HG02763 (cell line): ENCODE measurements around the gene SGO1.
"Not testable (repeated sequence)": the region's sequence is repeated elsewhere in the genome, so short reads cannot be mapped to it uniquely, and the experiment has no call there.

Source experiments
- ATAC-seq: cut with Tn5 transposase; IDR thresholded peaks from one replicate; pipeline ENCODE4 v1.9.1; 2021; ENCODE audit warnings: mild to moderate bottlenecking, moderate library complexity; ENCODE audit not compliant: unreplicated experiment

Gene SGO1

DNA sequence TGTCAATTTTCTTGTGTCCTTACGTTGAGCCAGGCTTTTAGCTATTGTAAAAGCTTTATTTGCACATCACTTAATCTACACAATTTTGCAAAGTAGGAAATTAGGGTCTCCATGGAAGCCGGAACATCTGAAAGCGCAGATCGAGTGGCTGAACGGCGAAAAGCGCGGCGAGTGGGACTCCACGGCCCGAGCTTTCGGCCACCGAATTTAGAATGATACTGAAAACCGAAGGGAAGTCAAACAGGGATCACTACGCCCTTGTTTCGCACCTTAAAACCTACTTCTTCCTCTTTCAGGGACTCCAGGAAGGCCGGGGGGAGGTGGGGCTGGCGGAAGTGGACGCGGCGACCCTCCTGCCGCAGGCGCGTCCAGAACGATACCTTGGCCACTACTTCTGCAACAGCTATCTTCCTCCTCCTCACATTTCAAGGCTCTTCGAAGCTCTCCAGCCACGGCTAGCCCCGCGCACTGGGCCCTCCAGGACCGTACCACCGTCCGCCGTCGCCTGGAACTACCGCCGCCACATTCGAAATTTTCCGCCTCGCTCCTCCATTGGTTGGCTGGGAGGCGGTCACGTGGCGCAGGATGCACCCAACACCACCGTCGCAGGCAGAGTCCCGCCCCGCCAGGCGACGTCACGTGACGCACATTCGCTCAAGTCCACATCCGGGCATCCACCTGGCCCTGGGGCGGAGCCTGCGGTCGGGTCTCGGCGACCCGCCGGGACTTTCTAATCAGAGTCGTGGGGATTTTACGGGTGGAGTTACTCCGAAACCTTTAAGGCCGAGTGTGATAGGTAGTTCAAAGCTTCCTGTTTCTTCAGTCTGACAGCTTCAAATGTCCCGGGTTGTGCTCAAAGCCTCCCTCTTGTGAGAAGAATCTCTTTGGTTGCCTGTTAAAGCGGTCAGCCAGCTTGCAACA, at the start of gene SGO1:
SGO1 (minus strand) TSS at position 528 of the 921 bp plus-strand sequence. CDS start 2,179 bp downstream, outside the sequence.
- peak; percentile 94 for ATAC-seq

DNA sequence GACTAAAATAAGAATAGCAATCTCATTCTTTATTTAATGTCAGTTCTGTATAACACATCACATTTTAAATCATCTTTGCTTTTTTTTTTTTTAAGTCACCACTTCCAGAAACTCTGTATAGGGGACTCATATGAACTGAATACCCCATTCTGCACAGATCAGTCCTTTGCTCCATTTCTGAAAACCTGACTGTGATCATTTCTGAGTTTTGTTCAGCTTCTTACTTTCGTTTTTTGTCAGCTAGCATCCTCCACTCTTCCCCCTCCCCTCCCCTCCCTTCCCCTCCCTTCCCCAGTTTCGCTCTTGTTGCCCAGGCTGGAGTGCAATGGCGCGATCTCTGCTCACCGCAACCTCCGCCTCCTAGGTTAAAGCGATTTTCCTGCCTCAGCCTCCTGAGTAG, 49.8 kb upstream of the SGO1 start:
- no peak for ATAC-seq

DNA sequence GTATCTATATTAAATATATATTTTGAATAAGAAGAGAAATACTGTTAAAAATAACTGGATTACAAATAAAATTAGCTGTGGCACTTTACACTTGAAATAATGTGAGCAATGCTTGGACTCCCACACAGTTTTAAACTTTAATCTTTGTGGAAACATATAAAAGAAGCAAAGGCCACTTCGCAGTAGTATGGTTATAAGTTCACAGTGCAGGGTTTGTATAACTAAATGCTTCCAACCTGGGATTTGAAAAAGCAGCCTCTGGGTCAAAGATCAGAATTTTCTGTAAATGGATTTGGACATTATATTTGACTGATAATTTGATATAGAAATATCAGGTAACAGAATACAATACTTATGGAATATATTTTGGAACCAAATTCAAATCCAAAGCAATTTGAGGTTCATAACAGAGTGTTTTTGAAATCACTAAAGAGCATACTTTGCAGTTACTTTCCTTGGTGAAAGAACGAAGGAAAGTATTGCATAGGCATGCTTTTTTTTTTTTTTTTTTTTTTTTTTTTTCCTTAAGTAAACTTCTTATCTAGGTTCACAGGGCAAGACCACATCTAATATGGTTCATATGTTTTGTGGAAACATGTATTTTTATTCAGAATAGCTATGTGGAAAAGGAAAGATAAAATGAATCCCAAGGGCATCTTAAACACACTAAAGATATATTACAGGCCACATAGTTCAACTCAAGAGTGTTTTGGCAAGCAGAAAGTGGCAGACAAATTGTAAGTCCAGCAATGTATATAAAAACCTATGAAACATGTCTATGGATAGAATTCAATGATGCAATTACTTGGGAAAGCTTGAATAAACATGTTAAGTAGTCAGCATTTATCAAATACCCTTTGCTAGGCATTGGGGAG, 47.1 kb upstream of the SGO1 start:
- ATAC-seq: no peak

DNA sequence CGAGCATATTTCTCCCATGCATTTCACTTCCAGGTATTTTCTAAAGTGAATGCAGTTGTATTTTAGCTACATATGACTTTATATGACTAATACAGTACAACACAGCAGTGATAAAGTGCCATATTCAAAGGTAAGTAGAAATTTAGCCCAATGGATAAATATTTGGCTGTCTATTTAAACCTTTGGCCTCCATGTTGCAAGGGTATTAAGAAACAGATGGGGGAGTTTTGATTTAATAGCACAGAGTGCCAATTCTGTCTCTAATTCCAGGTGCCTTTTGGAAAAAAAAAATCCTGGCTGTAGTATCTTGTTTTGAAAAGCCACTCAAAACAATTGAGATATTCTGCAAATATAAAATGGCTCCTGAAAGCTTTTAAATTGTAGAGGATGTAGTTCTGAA, 44.9 kb upstream of the SGO1 start:
- no peak for ATAC-seq

DNA sequence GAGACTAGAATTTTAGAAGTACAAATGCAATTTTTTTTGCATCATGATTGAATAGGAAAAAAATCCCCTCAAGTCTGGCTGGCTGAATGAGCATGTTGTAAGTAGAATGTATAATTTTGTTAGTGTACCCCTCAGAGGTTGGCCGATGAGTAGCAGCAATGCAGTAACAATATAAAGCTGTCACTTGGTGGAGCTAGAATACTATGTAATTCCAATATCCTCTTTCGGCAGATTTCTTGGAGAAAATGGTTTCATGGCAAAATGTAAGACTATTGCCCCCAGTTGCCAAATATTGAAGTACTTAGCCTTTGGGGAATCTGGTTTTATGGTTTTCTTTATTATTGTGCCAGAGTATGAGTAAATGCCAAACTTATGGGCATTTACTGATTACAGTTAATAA, 39.8 kb upstream of the SGO1 start:
- no peak for ATAC-seq

DNA sequence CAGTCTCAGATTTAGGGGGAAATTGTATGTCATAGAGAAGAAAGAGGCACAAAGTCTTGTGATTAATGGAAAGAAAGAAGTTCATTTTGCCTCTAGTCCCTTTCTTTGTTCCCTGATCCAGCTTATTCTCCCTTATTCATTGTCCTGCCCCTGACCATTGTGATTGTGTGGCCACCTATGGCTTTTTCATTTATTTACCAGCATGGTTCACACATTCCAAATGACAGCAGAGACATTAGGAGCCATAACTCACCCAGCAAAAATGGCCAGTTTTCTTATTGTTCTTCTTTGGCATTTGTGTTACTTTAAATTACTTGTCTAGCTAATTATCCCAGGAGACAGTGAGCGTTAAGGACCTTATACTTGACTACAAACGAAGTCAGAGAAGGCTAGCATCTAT, 36.3 kb upstream of the SGO1 start:
- no peak for ATAC-seq

DNA sequence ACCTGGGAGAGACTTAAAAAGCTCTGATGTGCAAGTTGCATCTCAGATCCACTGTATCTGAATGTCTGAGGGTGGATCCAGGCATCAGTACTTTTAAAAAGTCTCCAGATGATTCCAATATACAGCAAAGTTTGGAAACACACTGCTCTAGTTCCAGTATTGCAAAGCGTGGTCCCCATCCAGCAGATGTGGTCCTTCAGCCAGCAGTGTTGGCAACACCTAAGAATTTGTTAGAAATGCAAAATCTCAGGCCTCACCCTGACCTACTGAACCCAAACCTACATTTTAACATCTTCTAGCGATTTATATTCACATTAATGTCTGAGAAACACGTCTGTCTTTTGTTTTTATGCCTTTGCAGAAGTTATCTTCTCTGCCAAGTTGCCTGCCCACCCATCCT, 32.2 kb upstream of the SGO1 start:
- no peak for ATAC-seq

DNA sequence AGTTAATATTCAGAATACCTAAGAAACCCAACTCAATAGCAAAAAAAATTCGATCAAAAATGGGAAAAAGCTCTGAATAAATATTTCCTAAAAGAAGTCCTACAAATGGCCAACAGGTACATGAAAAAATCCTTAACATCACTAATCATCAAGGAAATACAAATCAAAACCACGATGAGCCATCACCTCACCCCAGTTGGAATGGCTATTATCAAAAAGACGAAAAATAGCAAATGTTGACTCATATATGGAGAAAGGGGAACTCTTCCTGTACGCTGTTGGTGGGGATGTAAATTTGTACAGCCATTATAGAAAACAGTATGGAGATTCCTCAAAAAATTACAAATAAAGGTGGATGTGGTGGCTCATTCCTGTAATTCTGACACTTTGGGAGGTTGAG, 29.6 kb upstream of the SGO1 start:
- ATAC-seq: no peak

DNA sequence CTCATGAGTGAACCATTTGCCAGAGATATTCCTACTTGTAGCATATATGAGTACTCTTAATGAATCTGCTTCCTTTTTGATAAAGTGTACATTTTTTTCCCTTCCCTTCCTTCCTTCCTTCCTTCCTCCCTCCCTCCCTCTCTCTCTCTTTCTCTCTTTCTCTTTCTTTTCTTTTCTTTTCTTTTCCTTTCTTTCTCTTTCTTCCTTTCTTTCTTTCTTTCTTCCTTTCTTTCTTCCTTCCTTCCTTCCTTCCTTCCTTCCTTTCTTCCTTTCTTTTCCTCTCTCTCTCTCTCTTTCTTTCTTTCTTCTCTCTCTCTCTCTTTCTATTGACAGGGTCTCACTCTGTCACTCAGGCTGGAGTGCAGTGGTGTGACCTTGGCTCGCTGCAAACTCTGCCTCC, 27.5 kb upstream of the SGO1 start:
- ATAC-seq: not testable (repeated sequence)

DNA sequence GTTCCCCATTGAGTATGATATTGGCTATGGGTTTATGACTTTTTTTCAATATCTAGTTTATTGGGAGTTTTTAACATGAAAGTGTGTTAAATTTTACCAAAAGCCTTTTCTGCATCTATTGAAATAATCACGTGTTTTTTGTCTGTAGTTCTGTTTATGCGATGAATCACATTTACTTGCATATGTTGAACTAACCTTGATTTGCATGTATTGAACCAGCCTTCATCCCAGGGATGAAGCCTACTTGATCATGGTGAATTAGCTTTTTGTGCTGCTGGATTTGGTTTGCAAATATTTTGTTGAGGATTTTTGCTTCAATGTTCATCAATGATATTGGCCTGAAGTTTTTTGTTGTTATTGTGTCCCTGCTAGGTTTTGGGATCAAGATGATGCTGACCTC, 21.9 kb upstream of the SGO1 start:
- not testable (repeated sequence) for ATAC-seq

DNA sequence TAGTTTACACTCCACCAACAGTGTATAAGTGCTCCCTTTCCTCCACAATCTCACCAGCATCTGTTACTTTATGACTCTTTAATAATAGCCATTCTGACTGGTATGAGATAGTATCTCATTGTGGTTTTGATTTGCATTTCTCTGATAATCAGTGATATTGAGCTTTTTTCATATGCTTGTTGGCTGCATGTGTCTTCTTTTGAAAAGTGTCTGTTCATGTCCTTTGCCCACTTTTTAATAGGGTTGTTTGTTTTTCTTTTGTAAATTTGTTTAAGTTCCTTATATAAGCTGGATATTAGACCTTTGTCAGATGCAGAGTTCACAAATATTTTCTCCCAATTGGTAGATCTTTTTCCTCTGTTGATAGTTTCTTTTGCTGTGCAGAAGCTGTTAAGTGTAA, 19.9 kb upstream of the SGO1 start:
- ATAC-seq: not testable (repeated sequence)

DNA sequence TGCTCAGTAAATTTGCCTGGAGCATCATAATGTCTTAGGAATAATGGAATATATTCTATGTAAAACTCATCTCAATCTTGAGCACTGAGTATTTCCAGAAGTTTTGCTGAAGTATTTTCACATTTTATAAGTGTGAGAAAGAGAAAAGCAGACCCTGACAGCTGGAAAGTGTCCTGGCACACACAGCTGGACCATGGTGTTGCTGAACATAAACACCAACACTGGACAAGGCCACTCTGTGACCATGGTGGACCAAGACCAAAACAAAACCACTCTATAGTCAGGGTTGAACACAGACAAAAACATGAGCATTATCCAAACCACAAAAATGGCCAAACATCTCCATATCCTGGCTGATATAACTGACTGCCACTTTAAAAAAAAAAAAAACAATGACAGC, 15.1 kb upstream of the SGO1 start:
- no peak for ATAC-seq

DNA sequence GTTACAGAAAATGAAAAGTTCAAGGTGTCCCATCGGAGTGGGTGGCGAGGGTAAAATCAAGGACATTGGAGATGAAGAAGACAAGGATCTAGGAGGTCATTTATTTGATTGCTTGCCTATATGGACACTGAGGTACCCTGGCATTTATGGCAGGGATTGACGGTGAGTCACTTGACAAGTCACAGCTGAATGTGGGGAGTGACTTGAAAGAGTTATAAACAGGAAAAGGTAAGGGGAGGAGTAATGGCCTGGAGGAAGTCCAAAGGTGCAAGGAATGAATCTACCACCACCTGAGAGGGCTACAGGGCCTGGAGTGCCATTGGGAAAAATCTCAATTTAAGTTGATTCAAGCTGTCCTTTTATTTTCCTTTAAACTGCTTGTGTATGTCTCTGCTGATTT, 11.8 kb upstream of the SGO1 start:
- no peak for ATAC-seq

DNA sequence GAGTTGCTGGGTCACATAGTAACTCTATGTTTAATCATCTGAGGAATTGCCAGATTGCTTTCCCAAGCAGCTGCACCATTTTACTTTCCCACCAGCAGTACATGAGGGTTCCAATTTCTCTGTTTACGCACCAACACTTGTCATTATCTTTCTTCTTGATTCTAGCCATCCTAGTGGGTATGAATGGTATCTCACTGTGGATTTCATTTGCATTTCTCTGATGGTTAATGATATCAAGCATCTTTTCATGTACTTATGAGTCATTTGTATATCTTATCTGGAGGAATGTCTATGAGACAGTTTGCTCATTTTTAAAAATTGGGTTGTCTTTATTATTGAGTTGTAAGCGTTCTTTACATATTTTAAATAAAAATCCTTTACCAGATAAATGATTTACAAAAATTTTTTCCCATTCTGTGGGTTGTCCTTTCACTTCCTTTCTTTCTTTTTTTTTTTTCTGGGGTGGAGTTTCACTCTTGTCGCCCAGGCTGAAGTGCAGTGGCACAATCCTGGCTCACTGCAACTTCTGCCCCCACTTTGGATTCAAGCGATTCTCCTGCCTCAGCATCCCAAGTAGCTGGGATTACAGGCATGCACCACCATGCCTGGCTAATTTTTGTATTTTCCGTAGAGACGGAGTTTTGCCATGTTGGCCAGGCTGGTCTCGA, 8.9 kb upstream of the SGO1 start:
- ATAC-seq: no peak

DNA sequence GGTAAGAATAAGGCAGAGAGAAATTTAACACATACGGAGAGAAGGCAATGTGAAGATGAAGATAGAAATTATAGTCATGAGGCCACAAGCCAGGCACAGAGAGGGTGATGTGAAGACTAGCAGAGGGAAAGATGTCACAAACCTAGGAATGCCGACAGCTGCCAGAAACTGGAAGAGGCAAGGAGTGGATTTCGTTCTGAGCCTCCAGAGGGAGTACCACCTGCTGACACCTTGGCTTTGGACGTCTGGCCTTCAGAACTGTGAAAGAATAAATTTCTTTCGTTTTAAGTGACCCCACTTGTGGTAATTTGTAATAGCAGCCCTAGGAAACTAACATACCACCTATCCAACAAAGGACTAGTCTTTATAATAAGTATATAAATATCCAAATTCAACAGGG, 5.0 kb upstream of the SGO1 start:
- no peak for ATAC-seq

DNA sequence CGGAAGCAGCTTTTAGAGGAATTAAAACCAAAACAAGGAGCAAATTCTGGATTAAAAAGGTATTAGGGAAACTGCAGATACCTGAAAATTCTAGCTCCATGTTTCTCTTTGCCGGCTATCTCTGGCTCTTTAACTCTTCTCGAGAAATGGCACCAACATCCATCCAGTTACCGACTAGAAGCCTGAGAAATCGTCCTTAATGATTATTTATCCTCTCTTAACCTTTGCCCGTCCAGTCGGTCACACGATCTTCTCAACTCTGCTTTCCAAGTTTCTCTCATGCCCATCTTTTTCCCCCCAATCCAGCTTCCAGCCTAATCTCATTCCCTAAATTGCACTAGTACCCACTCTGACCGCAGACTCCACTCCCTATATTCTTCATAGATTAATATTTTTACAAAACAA, 596 bp upstream of the SGO1 start:
- ATAC-seq: no peak

DNA sequence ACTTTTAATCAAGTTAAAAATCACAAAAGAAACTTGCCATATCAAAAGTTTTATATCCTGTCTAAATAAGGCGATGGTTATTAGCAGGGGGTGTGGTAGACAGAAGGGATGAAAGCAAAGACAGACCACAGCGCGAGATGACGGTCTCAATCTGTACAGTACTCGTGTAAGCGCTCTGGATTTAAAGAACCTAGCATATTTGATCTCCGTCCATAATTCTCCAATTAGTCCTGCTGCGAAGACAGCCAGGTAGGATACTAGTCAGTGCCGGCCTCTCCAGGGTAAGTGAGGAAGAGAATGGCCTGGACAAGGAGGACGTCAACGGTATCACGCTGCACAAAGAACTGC, 701 bp downstream of the SGO1 start:
- ATAC-seq: peak; percentile 7

DNA sequence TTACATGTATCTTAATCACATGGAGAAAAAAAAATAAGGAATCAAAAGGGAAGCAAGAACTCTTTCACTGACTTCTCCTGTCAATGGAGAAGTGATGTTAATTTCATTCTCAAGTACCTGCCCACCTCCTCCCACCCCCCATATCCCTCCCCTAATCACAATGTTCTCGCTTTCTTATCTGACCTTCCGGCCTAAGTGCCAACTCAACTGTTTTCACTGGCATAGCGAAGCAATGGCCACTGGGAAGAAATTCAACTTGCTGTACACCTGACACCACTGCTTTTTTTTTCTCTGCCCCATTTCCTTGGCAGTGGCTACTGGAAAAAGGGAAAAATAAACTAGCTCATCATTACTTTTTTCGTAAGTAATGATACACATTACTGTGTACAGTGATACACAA, 3.8 kb downstream of the SGO1 start:
- ATAC-seq: no peak

DNA sequence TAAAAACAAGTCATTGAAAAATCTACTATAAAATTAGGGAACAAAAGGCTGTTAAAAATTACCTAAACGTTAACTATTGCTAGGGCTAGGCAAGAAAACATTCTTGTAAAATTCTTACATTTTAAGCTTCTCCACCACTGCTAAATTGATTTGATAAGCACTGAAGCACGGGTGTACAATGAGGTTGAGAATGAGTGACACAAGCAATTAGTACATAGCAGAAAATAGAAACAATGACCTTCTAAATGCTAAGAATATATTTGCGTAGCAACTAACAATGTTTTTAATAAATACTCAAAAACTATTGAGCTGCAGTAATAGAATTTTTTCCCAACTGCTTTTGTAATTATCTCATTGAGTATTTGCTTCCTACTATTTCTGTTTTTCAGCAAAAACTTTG, 4.7 kb downstream of the SGO1 start:
- ATAC-seq: no peak

DNA sequence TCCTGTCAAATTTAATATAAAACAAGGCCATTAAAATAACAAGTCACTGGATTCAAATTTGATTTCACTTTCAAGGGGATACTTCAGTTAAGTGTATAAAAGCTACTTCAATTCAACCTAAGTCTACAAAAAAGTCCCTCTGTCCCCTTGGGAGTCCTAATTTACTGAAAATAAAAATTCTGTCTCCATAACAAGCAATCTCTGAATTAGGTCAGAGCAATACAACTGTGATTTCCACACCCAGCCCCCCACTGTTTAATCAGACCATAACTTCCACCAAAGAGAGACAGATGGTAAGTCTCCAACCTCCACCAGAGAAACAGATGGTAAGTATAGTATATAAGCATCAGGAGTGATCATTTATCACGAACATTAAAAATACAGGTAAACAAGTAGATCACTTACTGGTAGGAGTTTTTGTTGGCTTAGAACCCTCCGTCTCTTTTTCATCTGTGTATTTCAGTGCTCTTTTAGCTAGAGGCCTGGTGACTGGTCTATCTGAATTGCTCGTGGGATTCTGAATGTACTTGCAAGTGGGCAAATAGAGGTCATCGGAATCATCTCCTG, 12.1 kb downstream of the SGO1 start:
- ATAC-seq: no peak

DNA sequence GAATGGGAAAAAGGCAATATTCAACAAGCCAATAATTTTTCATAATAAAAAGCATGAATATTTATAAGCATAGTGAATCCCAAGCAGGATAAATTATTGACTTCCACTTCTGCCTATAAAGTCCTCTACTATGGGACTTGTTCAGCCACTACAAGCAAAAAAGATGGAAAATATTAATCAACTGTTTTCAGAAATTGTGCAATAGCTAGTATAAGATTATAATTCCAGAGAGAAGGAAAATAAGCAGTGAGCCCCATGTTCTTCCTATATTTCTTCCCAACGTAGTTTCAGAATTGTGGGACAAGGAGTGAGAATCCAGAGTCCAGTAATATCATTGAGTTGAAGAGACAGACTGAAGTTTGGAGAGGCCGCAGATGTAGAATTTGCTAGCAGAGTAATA, 24.3 kb downstream of the SGO1 start:
- no peak for ATAC-seq
